Measurements from ENCODE around the gene NSUN7. TPM values are rescaled to one million over a fixed set of nuclear protein-coding genes. Genes with fewer than 3 reads are reported as not detected.

The NSUN7 gene
- total RNA-seq, 2 experiments from 2014 or later = 0.14 to 0.39 TPM

DNA sequence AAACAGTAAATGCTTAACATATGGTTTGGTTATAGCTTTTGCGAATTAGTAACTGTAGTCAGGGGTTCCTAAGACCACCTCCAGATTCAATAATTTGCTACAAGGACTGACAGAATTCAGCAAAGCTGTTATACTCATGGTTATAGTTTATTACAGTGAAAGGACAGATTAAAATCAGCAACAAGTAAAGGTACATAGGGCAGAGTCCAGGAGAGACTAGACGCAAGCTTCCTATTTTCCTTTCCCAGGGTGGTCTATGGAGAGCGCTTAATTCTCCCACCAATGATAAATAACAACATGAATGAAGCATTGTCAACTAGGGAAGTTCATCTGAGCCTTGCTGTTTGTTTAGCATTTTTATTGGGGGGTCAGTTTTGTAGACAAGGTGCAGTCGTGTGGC lies 5.9 kb downstream of the NSUN7 start:
- H3K4me1 ChIP-seq (ENCODE audit: insufficient read depth, low read length) = peaks cover 1% of the 10 kb centered on the region
- CTCF ChIA-PET = no interaction called here
- POLR2A ChIA-PET = no interaction called here

DNA sequence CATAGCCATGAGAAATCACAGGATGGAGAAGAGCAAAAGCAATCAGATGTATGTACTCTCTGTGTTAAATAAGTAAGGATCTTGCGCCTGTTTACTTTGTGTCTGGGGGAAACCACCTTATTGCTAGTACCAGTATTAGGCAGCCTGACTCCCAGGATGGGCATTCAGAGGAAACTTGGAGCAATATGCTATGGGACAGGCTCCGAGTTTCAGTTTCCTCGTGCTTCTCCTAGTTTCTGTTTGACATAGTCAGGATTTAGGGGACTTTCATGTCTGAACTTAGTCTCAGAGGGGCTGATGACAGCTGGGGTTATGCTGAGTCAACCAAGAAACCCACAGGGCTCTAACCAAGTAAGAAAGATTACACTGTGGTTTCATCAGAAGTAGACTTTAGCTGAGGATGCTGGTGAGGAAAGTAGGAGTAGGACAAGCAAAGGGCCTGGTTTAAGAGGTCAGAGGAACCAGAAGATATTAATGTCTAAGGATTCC lies 13.5 kb downstream of the NSUN7 start:
- ChIA-PET CTCF (no interaction called here), POLR2A (no interaction called here)
- Mint-ChIP-seq H3K27me3 (peaks cover 7% of the 10 kb centered on the region), H3K4me1 (ENCODE audit: low read depth) (peaks cover 6% of the 10 kb centered on the region), H3K4me3 (no peak overlapping the region), H3K36me3 (ENCODE audit: low read depth) (no peaks in the 10 kb centered on the region), H3K27ac (no peak overlapping the region), H3K9me3 (no peaks in the 10 kb centered on the region)
- H3K9me3 ChIP-seq (ENCODE audit: control insufficient read depth in 1 of 2, insufficient read depth in 1 of 2, low read length in 2 of 2) = no peaks in the 10 kb centered on the region
- no peaks in the 10 kb centered on the region for H3K27me3 ChIP-seq (ENCODE audit: control insufficient read depth in 1 of 2, insufficient read depth in 2 of 2, low read length in 2 of 2)
- no peak overlapping the region for H3K27ac ChIP-seq (ENCODE audit: low read depth in 1 of 2, low read length in 2 of 2)
- no peak overlapping the region for H3K4me3 ChIP-seq (ENCODE audit: low read length)
- no peak for ATAC-seq (ENCODE audit: poor library complexity)
- no peaks in the 10 kb centered on the region for H3K4me1 ChIP-seq (ENCODE audit: insufficient read depth, low read length)
- DNase-seq = peak in 2 of 14 experiments; percentile 13 to 16
- TF ChIP-seq, protein P1, sequence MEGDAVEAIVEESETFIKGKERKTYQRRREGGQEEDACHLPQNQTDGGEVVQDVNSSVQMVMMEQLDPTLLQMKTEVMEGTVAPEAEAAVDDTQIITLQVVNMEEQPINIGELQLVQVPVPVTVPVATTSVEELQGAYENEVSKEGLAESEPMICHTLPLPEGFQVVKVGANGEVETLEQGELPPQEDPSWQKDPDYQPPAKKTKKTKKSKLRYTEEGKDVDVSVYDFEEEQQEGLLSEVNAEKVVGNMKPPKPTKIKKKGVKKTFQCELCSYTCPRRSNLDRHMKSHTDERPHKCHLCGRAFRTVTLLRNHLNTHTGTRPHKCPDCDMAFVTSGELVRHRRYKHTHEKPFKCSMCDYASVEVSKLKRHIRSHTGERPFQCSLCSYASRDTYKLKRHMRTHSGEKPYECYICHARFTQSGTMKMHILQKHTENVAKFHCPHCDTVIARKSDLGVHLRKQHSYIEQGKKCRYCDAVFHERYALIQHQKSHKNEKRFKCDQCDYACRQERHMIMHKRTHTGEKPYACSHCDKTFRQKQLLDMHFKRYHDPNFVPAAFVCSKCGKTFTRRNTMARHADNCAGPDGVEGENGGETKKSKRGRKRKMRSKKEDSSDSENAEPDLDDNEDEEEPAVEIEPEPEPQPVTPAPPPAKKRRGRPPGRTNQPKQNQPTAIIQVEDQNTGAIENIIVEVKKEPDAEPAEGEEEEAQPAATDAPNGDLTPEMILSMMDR (IDR thresholded peaks at IDR 0.05) = no peak
- intact Hi-C loops (cut with DNase I, micrococcal nuclease) = no loop called here
- no peaks in the 10 kb centered on the region for H3K36me3 ChIP-seq (ENCODE audit: insufficient read depth, low read length)

More for the DNA sequence above, 5.9 kb downstream of the NSUN7 start:
- DNase-seq (no peak), ATAC-seq (ENCODE audit: poor library complexity) (no peak)
- TF ChIP-seq, protein P1 (IDR thresholded peaks at IDR 0.05) = no peak
- Mint-ChIP-seq H3K27ac (no peak overlapping the region), H3K9me3 (peaks cover 5% of the 10 kb centered on the region), H3K27me3 (peaks cover 31% of the 10 kb centered on the region), H3K36me3 (ENCODE audit: low read depth) (no peaks in the 10 kb centered on the region), H3K4me3 (no peak overlapping the region), H3K4me1 (ENCODE audit: low read depth) (peaks cover 6% of the 10 kb centered on the region)
- Histone ChIP-seq H3K27me3 (ENCODE audit: control insufficient read depth in 1 of 2, insufficient read depth in 2 of 2, low read length in 2 of 2) (peaks cover 14% of the 10 kb centered on the region in 2 experiments), H3K9me3 (ENCODE audit: control insufficient read depth in 1 of 2, insufficient read depth in 1 of 2, low read length in 2 of 2) (no peaks in the 10 kb centered on the region), H3K36me3 (ENCODE audit: insufficient read depth, low read length) (no peaks in the 10 kb centered on the region), H3K27ac (ENCODE audit: low read depth in 1 of 2, low read length in 2 of 2) (no peak overlapping the region), H3K4me3 (ENCODE audit: low read length) (no peak overlapping the region)
- intact Hi-C loops (cut with DNase I, micrococcal nuclease) = no loop called here

DNA sequence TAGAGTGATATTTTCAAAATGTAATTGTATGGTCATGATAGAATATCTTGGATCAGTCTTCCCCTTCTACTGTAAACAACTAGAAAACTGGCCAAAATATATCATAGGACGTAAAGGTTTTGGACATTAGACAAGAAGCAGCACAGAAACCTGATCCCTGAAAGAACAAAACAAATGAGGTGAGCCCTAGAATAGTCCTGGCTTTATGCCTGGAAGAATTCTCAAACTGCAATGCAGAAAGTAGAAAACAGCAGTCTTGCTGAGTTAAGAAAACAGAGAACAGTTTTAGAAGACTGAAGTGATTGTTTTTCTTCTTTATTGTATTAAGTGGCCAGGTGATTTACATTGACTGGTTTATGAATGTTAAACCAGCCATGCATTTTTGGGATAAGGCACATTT lies 19.5 kb downstream of the NSUN7 start:
- Mint-ChIP-seq H3K4me1 (ENCODE audit: low read depth) (no peaks in the 10 kb centered on the region), H3K4me3 (no peak overlapping the region), H3K36me3 (ENCODE audit: low read depth) (no peaks in the 10 kb centered on the region), H3K9me3 (peaks cover 2% of the 10 kb centered on the region), H3K27me3 (peaks cover 22% of the 10 kb centered on the region), H3K27ac (no peak overlapping the region)
- DNase-seq (no peak), ATAC-seq (ENCODE audit: poor library complexity) (no peak)
- POLR2A ChIA-PET = no interaction called here
- H3K27me3 ChIP-seq (ENCODE audit: control insufficient read depth in 1 of 2, insufficient read depth in 2 of 2, low read length in 2 of 2) = no peaks in the 10 kb centered on the region
- TF ChIP-seq, protein P1 (IDR thresholded peaks at IDR 0.05) = no peak
- CTCF ChIA-PET = no interaction called here
- no peaks in the 10 kb centered on the region for H3K9me3 ChIP-seq (ENCODE audit: control insufficient read depth in 1 of 2, insufficient read depth in 1 of 2, low read length in 2 of 2)
- no peaks in the 10 kb centered on the region for H3K36me3 ChIP-seq (ENCODE audit: insufficient read depth, low read length)
- H3K4me3 ChIP-seq (ENCODE audit: low read length) = no peak overlapping the region
- no peaks in the 10 kb centered on the region for H3K4me1 ChIP-seq (ENCODE audit: insufficient read depth, low read length)
- no peak overlapping the region for H3K27ac ChIP-seq (ENCODE audit: low read depth in 1 of 2, low read length in 2 of 2)
- intact Hi-C loops (cut with DNase I, micrococcal nuclease) = no loop called here

Measured in CD4-positive, alpha-beta T cell (primary cell).